HEK293T (cell line): ENCODE data around the gene ALDH3A2.

Source experiments
- CTCF ChIA-PET: fragments of 350-600 bp; formaldehyde crosslinking; extraction: SDS; loops from one replicate; lab custom pipeline; 2021; ENCODE audit warnings: antibody characterized with exemption, inconsistent platforms; lab: Yijun Ruan, JAX
- POLR2A ChIA-PET: fragments of 350-600 bp; formaldehyde crosslinking; extraction: SDS; loops from one replicate; lab custom pipeline; 2020; ENCODE audit warnings: antibody characterized with exemption, inconsistent platforms; lab: Yijun Ruan, JAX
- DNase-seq: peaks from one replicate; pipeline ENCODE4 v3.0.0; 2012; ENCODE audit warnings: mixed read lengths; ENCODE audit errors: extremely low spot score
- ARNT ChIP-seq: fragments of 450-650 bp; IDR thresholded peaks from 2 replicates; pipeline ENCODE4 v1.6.1; 2017; ENCODE audit warnings: mild to moderate bottlenecking
- BHLHE40 ChIP-seq: fragments of 450-650 bp; IDR thresholded peaks from 2 replicates; pipeline ENCODE4 v1.6.1; 2016; ENCODE audit warnings: mild to moderate bottlenecking, moderate library complexity, borderline replicate concordance
- CTBP1 ChIP-seq: fragments of 450-650 bp; IDR thresholded peaks from 2 replicates; pipeline ENCODE4 v1.6.1; 2016; ENCODE audit warnings: borderline replicate concordance
- ELF4 ChIP-seq: fragments of 450-650 bp; IDR thresholded peaks from 2 replicates; pipeline ENCODE4 v1.6.1; 2017; ENCODE audit warnings: antibody characterized with exemption
- FOXA1 ChIP-seq: fragments of 450-650 bp; IDR thresholded peaks from 2 replicates; pipeline ENCODE4 v1.6.1; 2016; ENCODE audit warnings: mild to moderate bottlenecking
- FOXK2 ChIP-seq: fragments of 450-650 bp; IDR thresholded peaks from 2 replicates; pipeline ENCODE4 v1.6.1; 2016; ENCODE audit warnings: mild to moderate bottlenecking
- FOXM1 ChIP-seq: fragments of 450-650 bp; IDR thresholded peaks from 2 replicates; pipeline ENCODE4 v1.6.1; 2017; ENCODE audit warnings: mild to moderate bottlenecking, borderline replicate concordance
- HDGF ChIP-seq: fragments of 450-650 bp; IDR thresholded peaks from 2 replicates; pipeline ENCODE4 v1.6.1; 2017; ENCODE audit warnings: antibody characterized with exemption, borderline replicate concordance
- L3MBTL2 ChIP-seq: fragments of 450-650 bp; conservative IDR thresholded peaks from 2 replicates; pipeline ENCODE4 v1.6.1; 2016; ENCODE audit warnings: mild to moderate bottlenecking
- LEF1 ChIP-seq: fragments of 450-650 bp; IDR thresholded peaks from 2 replicates; pipeline ENCODE4 v1.6.1; 2017; ENCODE audit warnings: mild to moderate bottlenecking, borderline replicate concordance
- NFRKB ChIP-seq: fragments of 450-650 bp; IDR thresholded peaks from 2 replicates; pipeline ENCODE4 v1.6.1; 2016; ENCODE audit warnings: mild to moderate bottlenecking, moderate library complexity
- PKNOX1 ChIP-seq: fragments of 450-650 bp; IDR thresholded peaks from 2 replicates; pipeline ENCODE4 v1.6.1; 2016
- SP1 ChIP-seq: fragments of 450-650 bp; IDR thresholded peaks from 2 replicates; pipeline ENCODE4 v1.6.1; 2017
- SUZ12 ChIP-seq: fragments of 450-650 bp; IDR thresholded peaks from 2 replicates; pipeline ENCODE4 v1.6.1; 2016; ENCODE audit warnings: mild to moderate bottlenecking
- TARDBP ChIP-seq: fragments of 450-650 bp; IDR thresholded peaks from 2 replicates; pipeline ENCODE4 v1.6.1; 2016
- ZNF384 ChIP-seq: fragments of 450-650 bp; IDR thresholded peaks from 2 replicates; pipeline ENCODE4 v1.6.1; 2016

The ALDH3A2 gene

GRCh38 chr17:19718041-19718612 lies 69.6 kb downstream of the ALDH3A2 start:
- TF ChIP-seq NFRKB = no peak
- DNase-seq = no peak
- POLR2A ChIA-PET = interaction anchor here (1.0 to 2.0 kb wide), 2 partner anchors 27 to 70 kb away, joined by 6 to 18 read pairs; partner anchors contain the start of gene ALDH3A2
- CTCF ChIA-PET = interaction anchor here (0.6 to 1.8 kb wide), 5 partner anchors 7 to 122 kb away, joined by 3 to 8 read pairs (median 4); partner anchors contain the start of gene ALDH3A2

- POLR2A ChIA-PET = interaction anchor here (1.0 to 2.0 kb wide), 2 partner anchors 26 to 71 kb away, joined by 6 to 18 read pairs; partner anchors contain the start of gene ALDH3A2
- TF ChIP-seq ELF4 (no peak), CTBP1 (no peak), SUZ12 (no peak), FOXM1 (no peak), LEF1 (no peak)
- peak; percentile 48 for DNase-seq
- CTCF ChIA-PET = interaction anchor here (0.6 to 1.8 kb wide), 5 partner anchors 8 to 122 kb away, joined by 3 to 8 read pairs (median 4); partner anchors contain the start of gene ALDH3A2
Measured at GRCh38 chr17:19718613-19719354, 70.2 kb downstream of the ALDH3A2 start.

- POLR2A ChIA-PET = interaction anchor here (1.0 to 2.0 kb wide), 3 partner anchors 10 to 71 kb away, joined by 3 to 18 read pairs (median 6); partner anchors contain the start of gene ALDH3A2
- CTCF ChIA-PET = interaction anchor here (0.7 to 1.8 kb wide), 5 partner anchors 9 to 71 kb away, joined by 3 to 8 read pairs (median 4); partner anchors contain the start of gene ALDH3A2
- no peak for DNase-seq
- TF ChIP-seq ZNF384 (no peak), ARNT (no peak), BHLHE40 (no peak), TARDBP (no peak), FOXM1 (no peak), LEF1 (no peak)
Measured at GRCh38 chr17:19719355-19720209, 71.0 kb downstream of the ALDH3A2 start.

GRCh38 chr17:19720210-19720475 lies 71.6 kb downstream of the ALDH3A2 start:
- TF ChIP-seq TARDBP = no peak
- no peak for TF ChIP-seq ELF4
- TF ChIP-seq FOXA1 = no peak
- no peak for TF ChIP-seq HDGF
- POLR2A ChIA-PET = interaction anchor here (1.2 kb wide), 1 partner anchor 11 kb away, joined by 3 read pairs; no protein-coding TSS in a partner anchor
- DNase-seq = no peak
- CTCF ChIA-PET = interaction anchor here (0.7 to 1.7 kb wide), 2 partner anchors 9 to 42 kb away, joined by 4 to 5 read pairs; no protein-coding TSS in a partner anchor

GRCh38 chr17:19720631-19721426 lies 72.3 kb downstream of the ALDH3A2 start:
- ChIA-PET POLR2A (interaction anchor here (1.2 kb wide), 1 partner anchor 11 kb away, joined by 3 read pairs; no protein-coding TSS in a partner anchor), CTCF (interaction anchor here (0.7 to 1.7 kb wide), 2 partner anchors 10 to 42 kb away, joined by 4 to 5 read pairs; no protein-coding TSS in a partner anchor)
- no peak for DNase-seq
- TF ChIP-seq NFRKB (no peak), ZNF384 (no peak), SUZ12 (no peak), TARDBP (no peak), FOXA1 (no peak), SP1 (no peak), FOXK2 (no peak), ARNT (no peak), LEF1 (no peak), CTBP1 (no peak), L3MBTL2 (no peak), ELF4 (no peak), BHLHE40 (no peak)

GRCh38 chr17:19723964-19724363 lies 75.4 kb downstream of the ALDH3A2 start:
- no peak for DNase-seq
- TF ChIP-seq LEF1 = no peak
- TF ChIP-seq SUZ12 = no peak
- no peak for TF ChIP-seq CTBP1
- TF ChIP-seq FOXA1 = no peak
- TF ChIP-seq FOXK2 = no peak
- TF ChIP-seq ZNF384 = no peak
- no peak for TF ChIP-seq ARNT
- TF ChIP-seq SP1 = no peak
- no peak for TF ChIP-seq BHLHE40
- no peak for TF ChIP-seq NFRKB
- TF ChIP-seq L3MBTL2 = no peak
- TF ChIP-seq ELF4 = no peak
- TF ChIP-seq HDGF = no peak
- no peak for TF ChIP-seq TARDBP
- no peak for TF ChIP-seq PKNOX1
- TF ChIP-seq FOXM1 = no peak
- CTCF ChIA-PET = no interaction called here
- POLR2A ChIA-PET = no interaction called here
